Activated T-cell treated with anti-CD3 and anti-CD28 coated beads, Interleukin-2, amount 50 U/mL, for 24 hours (primary cell): ENCODE measurements around the gene GH1.
"Not testable (repeated sequence)": the region's sequence is repeated elsewhere in the genome, so short reads cannot be mapped to it uniquely, and the experiment has no call there.

Experiments used
- DNase-seq: peaks from one replicate; pipeline ENCODE4 v3.0.0-alpha.2; 2020
- H3K27ac Mint-ChIP-seq: 2 replicates; pipeline ENCODE4 v1.8.0; 2020; ENCODE audit warnings: mild to moderate bottlenecking, mixed read lengths
- H3K27me3 Mint-ChIP-seq: 2 replicates; pipeline ENCODE4 v1.8.0; 2020; ENCODE audit warnings: mixed read lengths
- H3K36me3 Mint-ChIP-seq: 2 replicates; pipeline ENCODE4 v1.8.0; 2020; ENCODE audit warnings: low read depth, mixed read lengths
- H3K4me1 Mint-ChIP-seq: 2 replicates; pipeline ENCODE4 v1.8.0; 2020; ENCODE audit warnings: low read depth, mixed read lengths
- H3K4me3 Mint-ChIP-seq: 2 replicates; pipeline ENCODE4 v1.8.0; 2020; ENCODE audit warnings: mild to moderate bottlenecking, moderate library complexity, mixed read lengths
- H3K9me3 Mint-ChIP-seq: 2 replicates; pipeline ENCODE4 v1.8.0; 2020; ENCODE audit warnings: mixed read lengths

GH1 gene

DNA sequence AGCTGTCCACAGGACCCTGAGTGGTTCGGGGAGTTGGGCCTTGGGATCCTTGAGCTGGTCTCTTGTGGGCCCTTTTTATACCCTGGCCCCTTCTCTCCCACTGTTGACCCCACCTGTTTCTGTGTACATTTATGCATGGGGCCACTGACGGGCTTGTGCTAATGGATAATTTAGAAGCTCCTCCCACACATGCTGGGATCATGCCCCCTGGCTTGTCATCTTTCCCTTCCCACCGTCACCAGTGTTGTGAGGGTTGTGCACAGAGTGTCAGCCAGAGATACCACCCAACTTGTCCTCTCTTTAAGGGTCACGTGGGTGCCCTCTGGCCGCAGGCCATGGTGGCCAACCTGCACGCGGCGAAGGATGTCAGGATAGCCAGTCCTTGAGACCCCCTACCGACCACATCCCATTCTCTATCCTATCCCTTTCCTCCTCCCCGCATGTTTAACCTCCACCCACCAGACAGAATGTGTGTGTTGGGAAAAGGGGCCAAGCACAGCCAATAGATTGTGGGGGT lies at the start of gene GH1:
Gene GH1 (minus strand): TSS at position 51 of the 517 bp plus-strand sequence. CDS start 63 bp downstream, outside the sequence.
- H3K4me3 Mint-ChIP-seq, H3K9me3 Mint-ChIP-seq, H3K27me3 Mint-ChIP-seq, H3K4me1 Mint-ChIP-seq, DNase-seq, H3K36me3 Mint-ChIP-seq, H3K27ac Mint-ChIP-seq: not testable (repeated sequence)

DNA sequence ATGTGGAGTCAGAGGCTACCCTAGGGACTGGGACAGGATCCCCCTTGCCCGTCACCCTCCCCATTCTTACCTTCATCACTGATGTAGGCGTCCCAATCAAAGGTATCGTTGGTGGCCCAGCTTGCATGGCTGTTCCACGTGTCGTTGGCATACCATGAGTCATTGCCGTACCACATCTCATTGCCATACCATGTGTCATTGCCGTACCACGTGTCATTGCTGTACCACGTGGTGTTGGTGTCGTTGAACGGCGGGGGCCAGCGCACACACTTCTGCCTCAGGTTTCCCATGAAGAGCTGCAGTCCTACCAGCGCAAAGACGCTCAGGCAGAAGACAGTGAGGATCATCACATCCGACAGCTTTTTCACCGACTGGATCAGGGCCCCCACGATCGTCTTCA lies 49.3 kb upstream of the GH1 start:
- Mint-ChIP-seq H3K4me1 (peaks cover 23% of the 10 kb centered on the region), H3K4me3 (no peak overlapping the region), H3K27me3 (no peaks in the 10 kb centered on the region), H3K9me3 (no peaks in the 10 kb centered on the region), H3K27ac (no peak overlapping the region), H3K36me3 (no peaks in the 10 kb centered on the region)
- DNase-seq: no peak

- Mint-ChIP-seq H3K27ac (peak overlapping the region; percentile 64), H3K4me3 (no peak overlapping the region)
- peak; percentile 44 for DNase-seq
Observed at GRCh38 chr17:63966646-63967264, 48.1 kb upstream of the GH1 start.

DNA sequence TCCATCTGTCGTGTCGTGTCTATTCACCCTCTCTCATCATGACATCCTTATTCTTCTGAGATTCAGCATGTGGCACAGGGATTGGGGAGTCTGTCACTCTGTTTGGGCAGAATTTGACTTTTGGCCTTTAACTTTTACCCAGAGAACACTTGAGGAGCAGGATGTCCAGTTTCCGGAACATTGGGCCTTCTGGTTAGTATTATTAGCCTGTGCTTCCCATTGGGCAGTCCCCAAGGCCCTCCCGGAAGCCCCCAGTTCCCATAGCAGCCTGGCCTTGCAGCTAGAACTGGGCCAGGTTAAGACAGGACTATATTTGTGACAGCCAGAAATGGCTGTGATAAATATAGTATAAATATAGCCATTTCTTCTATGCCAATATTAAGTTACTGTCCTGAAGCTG lies 44.5 kb upstream of the GH1 start:
- H3K36me3 Mint-ChIP-seq: no peaks in the 10 kb centered on the region
- H3K4me3 Mint-ChIP-seq: no peak overlapping the region
- no peaks in the 10 kb centered on the region for H3K27me3 Mint-ChIP-seq
- no peak for DNase-seq
- no peaks in the 10 kb centered on the region for H3K9me3 Mint-ChIP-seq
- H3K27ac Mint-ChIP-seq: no peak overlapping the region
- peaks cover 24% of the 10 kb centered on the region for H3K4me1 Mint-ChIP-seq

More at GRCh38 chr17:63966646-63967264, 48.1 kb upstream of the GH1 start:
- Mint-ChIP-seq H3K27me3 (no peaks in the 10 kb centered on the region), H3K36me3 (no peaks in the 10 kb centered on the region), H3K4me1 (peaks cover 23% of the 10 kb centered on the region), H3K9me3 (no peaks in the 10 kb centered on the region)

DNA sequence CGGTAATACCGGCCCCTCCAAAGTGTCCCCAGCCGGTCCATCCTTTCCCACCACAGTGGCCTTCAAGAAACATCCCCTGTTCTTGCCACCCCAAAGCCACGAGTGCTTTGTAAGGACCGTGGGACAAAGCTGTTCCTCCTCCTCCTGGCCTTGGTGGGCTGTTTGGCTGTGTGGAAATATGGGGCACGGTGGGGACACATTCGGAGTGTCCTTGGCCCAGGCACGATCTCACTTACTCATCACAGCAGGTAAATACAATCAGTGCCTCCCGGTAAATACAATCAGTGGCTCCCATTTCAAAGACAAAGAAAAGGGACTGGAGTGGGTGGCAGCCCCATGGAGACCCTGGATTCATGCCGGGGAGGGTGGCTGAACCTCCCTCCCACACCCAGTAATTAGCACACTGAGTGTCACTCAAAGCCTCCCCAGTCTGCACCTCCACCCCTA lies 43.7 kb upstream of the GH1 start:
- DNase-seq: no peak
- Mint-ChIP-seq H3K4me1 (peaks cover 17% of the 10 kb centered on the region), H3K4me3 (no peak overlapping the region), H3K9me3 (no peaks in the 10 kb centered on the region), H3K27me3 (no peaks in the 10 kb centered on the region), H3K36me3 (no peaks in the 10 kb centered on the region), H3K27ac (no peak overlapping the region)

GRCh38 chr17:63961355-63962212 lies 42.9 kb upstream of the GH1 start:
- H3K9me3 Mint-ChIP-seq: no peaks in the 10 kb centered on the region
- H3K27me3 Mint-ChIP-seq: no peaks in the 10 kb centered on the region
- H3K27ac Mint-ChIP-seq: no peak overlapping the region
- no peak overlapping the region for H3K4me3 Mint-ChIP-seq
- DNase-seq: peak; percentile 55
- H3K36me3 Mint-ChIP-seq: no peaks in the 10 kb centered on the region
- peaks cover 9% of the 10 kb centered on the region for H3K4me1 Mint-ChIP-seq

DNA sequence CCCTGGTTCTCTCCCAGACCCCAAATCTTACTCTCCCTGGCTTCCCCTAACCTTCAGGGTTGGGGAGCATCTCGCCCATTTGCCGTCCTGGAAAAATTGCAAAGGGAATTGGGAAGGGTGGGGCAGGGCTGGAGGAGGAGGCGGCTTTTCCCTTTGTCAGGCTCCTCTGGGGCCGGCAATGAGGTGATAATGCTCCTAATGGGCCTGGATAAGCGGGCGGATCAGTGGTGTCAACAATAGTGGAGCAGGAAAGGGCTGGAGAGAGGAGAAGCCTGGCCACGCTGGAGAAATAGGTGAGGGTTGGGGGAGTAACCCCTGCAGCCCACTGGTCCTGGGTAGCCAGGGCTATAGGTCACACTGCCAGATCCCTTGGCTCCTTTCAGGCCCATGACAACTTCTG lies 41.8 kb upstream of the GH1 start:
- DNase-seq: no peak
- H3K27me3 Mint-ChIP-seq: no peaks in the 10 kb centered on the region
- no peaks in the 10 kb centered on the region for H3K36me3 Mint-ChIP-seq
- H3K9me3 Mint-ChIP-seq: no peaks in the 10 kb centered on the region
- peaks cover 5% of the 10 kb centered on the region for H3K4me1 Mint-ChIP-seq
- H3K4me3 Mint-ChIP-seq: no peak overlapping the region
- H3K27ac Mint-ChIP-seq: no peak overlapping the region

DNA sequence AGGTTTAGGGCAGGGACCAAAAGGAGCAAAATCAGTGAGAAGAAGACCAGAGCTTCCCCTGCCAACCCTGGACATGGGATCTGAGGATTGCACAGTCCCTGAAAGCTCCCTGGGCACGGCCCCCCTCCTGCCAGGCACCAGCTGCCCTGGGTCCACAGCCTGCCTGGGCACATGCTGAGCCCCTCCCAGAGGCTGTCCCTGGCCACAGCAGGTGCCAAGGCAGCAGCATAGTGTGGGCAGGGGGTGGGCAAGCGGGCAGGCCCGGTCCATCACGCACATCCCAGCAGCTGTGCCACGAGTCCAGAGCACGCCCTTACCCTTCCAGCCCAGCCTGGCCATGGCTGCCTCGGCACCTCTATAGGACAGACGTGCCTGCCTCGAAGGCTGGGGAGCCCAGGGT lies 41.4 kb upstream of the GH1 start:
- Mint-ChIP-seq H3K4me1 (peaks cover 8% of the 10 kb centered on the region), H3K27ac (no peak overlapping the region)

GRCh38 chr17:63956296-63956920 lies 37.8 kb upstream of the GH1 start:
- no peak overlapping the region for H3K27ac Mint-ChIP-seq
- peaks cover 20% of the 10 kb centered on the region for H3K4me1 Mint-ChIP-seq
- H3K4me3 Mint-ChIP-seq: no peak overlapping the region
- H3K36me3 Mint-ChIP-seq: no peaks in the 10 kb centered on the region
- no peak for DNase-seq
- H3K9me3 Mint-ChIP-seq: no peaks in the 10 kb centered on the region
- H3K27me3 Mint-ChIP-seq: no peaks in the 10 kb centered on the region

More for the DNA sequence above, 41.4 kb upstream of the GH1 start:
- no peaks in the 10 kb centered on the region for H3K36me3 Mint-ChIP-seq
- no peaks in the 10 kb centered on the region for H3K9me3 Mint-ChIP-seq
- H3K27me3 Mint-ChIP-seq: no peaks in the 10 kb centered on the region
- no peak for DNase-seq
- no peak overlapping the region for H3K4me3 Mint-ChIP-seq

DNA sequence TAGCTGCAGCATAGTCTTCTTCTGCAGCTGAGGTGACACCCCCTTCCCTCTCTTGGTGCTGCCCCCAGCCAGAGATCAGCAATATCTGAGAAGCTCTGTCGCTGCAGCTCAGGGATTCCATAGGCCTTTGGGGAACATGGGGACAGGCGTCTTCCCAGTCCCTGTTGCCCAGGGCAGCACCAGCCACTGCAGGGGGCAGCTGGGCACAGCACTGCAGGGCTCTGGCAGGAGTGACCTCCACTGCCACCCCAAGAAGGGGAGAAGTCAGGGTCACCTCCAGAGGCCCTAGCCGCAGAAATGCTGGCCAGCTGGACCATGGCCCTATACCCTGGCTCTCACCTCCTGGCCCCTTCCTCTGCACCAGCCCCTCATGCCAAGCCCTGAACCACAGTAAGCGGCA lies 37.2 kb upstream of the GH1 start:
- H3K27ac Mint-ChIP-seq: no peak overlapping the region
- no peaks in the 10 kb centered on the region for H3K9me3 Mint-ChIP-seq
- H3K4me1 Mint-ChIP-seq: peaks cover 19% of the 10 kb centered on the region
- H3K4me3 Mint-ChIP-seq: no peak overlapping the region
- no peaks in the 10 kb centered on the region for H3K27me3 Mint-ChIP-seq
- no peak for DNase-seq
- no peaks in the 10 kb centered on the region for H3K36me3 Mint-ChIP-seq

DNA sequence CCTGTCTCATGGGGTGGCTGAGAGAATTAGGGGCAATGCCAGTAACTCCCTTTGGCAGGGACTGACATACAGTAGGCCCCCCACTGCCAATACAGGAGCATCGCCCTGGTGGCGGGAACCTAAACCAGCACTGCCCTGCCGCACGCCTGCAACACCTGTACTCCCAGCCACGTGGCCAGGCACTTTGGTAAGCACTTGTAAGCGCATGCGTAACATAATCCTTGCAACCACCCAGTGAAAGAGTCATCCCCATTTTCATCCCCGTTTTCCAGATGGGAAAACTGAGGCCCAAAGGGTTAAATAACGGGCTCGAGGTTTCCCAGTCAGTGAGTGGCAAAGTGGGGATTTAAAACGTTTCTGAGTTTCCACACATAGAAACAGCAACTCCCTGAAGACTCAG lies 36.6 kb upstream of the GH1 start:
- H3K4me3 Mint-ChIP-seq: no peak overlapping the region
- DNase-seq: no peak

GRCh38 chr17:63954402-63955063 lies 35.9 kb upstream of the GH1 start:
- no peak overlapping the region for H3K4me3 Mint-ChIP-seq
- no peaks in the 10 kb centered on the region for H3K9me3 Mint-ChIP-seq
- no peaks in the 10 kb centered on the region for H3K36me3 Mint-ChIP-seq
- no peaks in the 10 kb centered on the region for H3K27me3 Mint-ChIP-seq
- peak overlapping the region; percentile 69 for H3K27ac Mint-ChIP-seq
- peaks cover 19% of the 10 kb centered on the region for H3K4me1 Mint-ChIP-seq
- DNase-seq: peak; percentile 54

More for the DNA sequence above, 36.6 kb upstream of the GH1 start:
- no peak overlapping the region for H3K27ac Mint-ChIP-seq
- no peaks in the 10 kb centered on the region for H3K27me3 Mint-ChIP-seq
- H3K36me3 Mint-ChIP-seq: no peaks in the 10 kb centered on the region
- H3K9me3 Mint-ChIP-seq: no peaks in the 10 kb centered on the region
- H3K4me1 Mint-ChIP-seq: peaks cover 19% of the 10 kb centered on the region

DNA sequence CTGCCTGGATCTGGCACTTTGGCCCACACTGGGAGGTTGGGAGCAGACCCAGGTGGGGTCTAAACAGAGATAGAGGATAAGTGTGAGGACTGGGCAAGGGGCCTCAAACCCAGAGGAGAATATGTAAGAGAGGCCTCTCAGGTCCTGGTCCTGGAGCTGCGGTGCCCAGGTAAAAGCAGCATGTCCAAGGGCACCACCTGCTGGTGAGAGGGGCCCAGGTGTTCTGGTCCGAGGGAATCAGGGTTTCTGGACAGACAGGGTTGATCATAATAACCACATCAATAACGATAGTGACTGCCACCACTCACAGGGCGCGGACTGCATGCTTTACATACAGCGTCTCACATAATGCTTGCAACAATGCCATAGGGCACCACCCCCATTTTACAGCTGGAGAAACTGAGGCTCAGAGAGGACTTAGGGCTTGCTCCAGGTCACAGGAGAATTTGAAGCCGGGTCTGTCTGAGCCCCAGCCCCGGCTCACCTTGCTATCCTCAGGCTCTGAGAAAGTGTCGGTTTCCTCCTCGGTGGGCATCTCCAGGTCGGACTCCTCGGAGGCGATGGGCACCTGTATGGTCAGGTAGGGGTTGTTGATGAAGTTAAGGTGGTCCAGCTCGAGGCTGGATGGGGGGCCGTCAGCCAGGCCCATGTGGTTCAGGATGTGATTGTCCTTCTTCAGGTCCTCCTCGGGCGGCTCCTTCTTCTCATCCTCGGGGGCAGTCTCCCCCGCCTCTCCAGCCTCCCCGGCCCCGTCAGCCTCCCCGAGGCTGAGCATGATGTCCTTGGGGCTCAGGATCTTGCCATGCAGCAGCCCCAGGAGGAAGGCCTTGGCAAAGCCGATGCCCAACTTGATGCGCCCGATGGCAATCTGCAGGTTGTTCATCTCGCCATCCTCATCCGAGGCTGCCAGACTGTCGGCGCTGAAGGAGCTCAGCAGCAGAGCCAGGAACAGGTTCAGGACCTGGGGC lies 32.6 kb upstream of the GH1 start:
- no peaks in the 10 kb centered on the region for H3K27me3 Mint-ChIP-seq
- DNase-seq: peak; percentile 50
- H3K4me1 Mint-ChIP-seq: peaks cover 25% of the 10 kb centered on the region

More for the DNA sequence above, 32.6 kb upstream of the GH1 start:
- no peak overlapping the region for H3K4me3 Mint-ChIP-seq
- H3K36me3 Mint-ChIP-seq: no peaks in the 10 kb centered on the region
- H3K9me3 Mint-ChIP-seq: no peaks in the 10 kb centered on the region
- H3K27ac Mint-ChIP-seq: no peak overlapping the region
